Testis (tissue), 5 donors: Measurements from ENCODE around the gene GCLM. TPM values are rescaled to one million over a fixed set of nuclear protein-coding genes. Genes with fewer than 3 reads are reported as not detected.
"Not testable (repeated sequence)": the region's sequence is repeated elsewhere in the genome, so short reads cannot be mapped to it uniquely, and the experiment has no call there.

Experiments used
- DNase-seq: peaks from one replicate; pipeline ENCODE4 v3.0.0-alpha.2; 2019
- H3K27ac ChIP-seq, 2 donors: fragments of 200-600 bp; sonication (generic); one replicate each; pipeline ENCODE4 v1.5.1; 2019
- H3K27me3 ChIP-seq: fragments of 200-600 bp; sonication (generic); one replicate; pipeline ENCODE4 v1.5.1; 2019
- H3K36me3 ChIP-seq: fragments of 200-600 bp; sonication (generic); one replicate; pipeline ENCODE4 v1.5.1; 2017; ENCODE audit warnings: low read depth; ENCODE audit errors: missing control alignments
- H3K4me1 ChIP-seq: fragments of 200-600 bp; sonication (generic); one replicate; pipeline ENCODE4 v1.5.1; 2019
- H3K4me3 ChIP-seq, 2 donors: fragments of 200-600 bp; sonication (generic); one replicate each; pipeline ENCODE4 v1.5.1; 2017 to 2019
- H3K9me3 ChIP-seq: fragments of 200-600 bp; sonication (generic); one replicate; pipeline ENCODE4 v1.5.1; 2017
- CTCF ChIP-seq, 3 experiments: fragments of 450-650 bp in 2 of 3; fragments of 200-600 bp in 1 of 3; sonication (generic) in 1 of 3; IDR thresholded peaks; one replicate each; pipeline ENCODE4 v1.5.1; 2016 to 2019; ENCODE audit warnings: antibody characterized with exemption in 3 of 3, mild to moderate bottlenecking in 2 of 3, moderate library complexity in 1 of 3
- POLR2A ChIP-seq: fragments of 450-650 bp; IDR thresholded peaks from one replicate; pipeline ENCODE4 v1.6.1; 2017; ENCODE audit warnings: antibody characterized with exemption, mild to moderate bottlenecking, moderate library complexity
- WGBS, 2 donors: methylation state at CpG; one replicate each; pipeline ENCODE4 v1.1.5; 2018; 5-methylcytosine and 5-hydroxymethylcytosine counted together
- intact Hi-C: fragments of 100-400 bp; cut with DNase I; formaldehyde crosslinking; loops from one replicate; pipeline ENCODE4 v1.15.1; 2023; ENCODE audit warnings: low total_unique reads
- long read RNA-seq, 2 donors: transcript quantifications; one replicate each; lab custom pipeline, GENCODE V29; 2026
- polyA plus RNA-seq: library from polyadenylated mRNA; stranded (reverse); fragments of 350-450 nt; fragmentation: Illumina TruSeq; extraction: RNeasy Lipid Tissue Mini Kit (QIAGEN cat#74804); gene quantifications from one replicate; pipeline ENCODE4 v1.2.3, GENCODE V29; 2014; ENCODE audit warnings: low read depth, low replicate concordance; ENCODE audit not compliant: insufficient read depth
- total RNA-seq, 2 donors: library from RNA; depleted of rRNA; stranded (reverse); fragments of >200 nt; gene quantifications; one replicate each; pipeline ENCODE4 v1.2.3, GENCODE V29; 2016

The GCLM gene
- 1 to 10 TPM; 4.9 to 5.2 TPM for total RNA-seq
- polyA plus RNA-seq, result 11.8 TPM
- long read RNA-seq, donor 1, full-length matches to known transcripts, result 4 of 4 reads
- long read RNA-seq, donor 1, partial matches to known transcripts, result 0 of 4 reads
- long read RNA-seq, donor 1, other reads (novel, unspliced or antisense), result 0 of 4 reads
- long read RNA-seq, donor 2, full-length matches to known transcripts, result 6 of 6 reads
- long read RNA-seq, donor 2, partial matches to known transcripts, result 0 of 6 reads
- long read RNA-seq, donor 2, other reads (novel, unspliced or antisense), result 0 of 6 reads

GRCh38 chr1:93909146-93910050, at the start of gene GCLM:
TSS of gene GCLM (minus strand) at chr1:93909430. CDS start at chr1:93909163, 267 bp downstream.
- Histone ChIP-seq H3K27me3 (no peaks in the 10 kb centered on the region), H3K27ac (peak within 1 kb of the TSS; percentile 56 to 88), H3K4me3 (peak within 1 kb of the TSS; percentile 75 to 92), H3K36me3 (no peaks in the 10 kb centered on the region), H3K9me3 (no peaks in the 10 kb centered on the region), H3K4me1 (peaks cover 9% of the 10 kb centered on the region)
- no peak for TF ChIP-seq POLR2A
- peak; percentile 89 to 95 (median 93) for TF ChIP-seq CTCF (IDR thresholded peaks at IDR 0.05)
- 0 to 1% methylated on average over 30 to 63 of the region's 102 CpGs for WGBS, 2 donors
- intact Hi-C loops, result no loop called here
- DNase-seq, result peak; percentile 92

- intact Hi-C loops, result no loop called here
- TF ChIP-seq POLR2A (no peak), CTCF (IDR thresholded peaks at IDR 0.05) (no peak)
- WGBS, 2 donors, result 82 to 93% methylated on average over 1 of the region's 1 CpG
- DNase-seq, result no peak
- Histone ChIP-seq H3K36me3 (no peaks in the 10 kb centered on the region), H3K9me3 (no peaks in the 10 kb centered on the region), H3K4me1 (no peaks in the 10 kb centered on the region), H3K27ac (no peak overlapping the region), H3K27me3 (no peaks in the 10 kb centered on the region), H3K4me3 (no peak overlapping the region)
Observed at GRCh38 chr1:93958726-93959100, 49.5 kb upstream of the GCLM start.

- no peak for DNase-seq
- intact Hi-C loops, result no loop called here
- Histone ChIP-seq H3K4me1 (no peaks in the 10 kb centered on the region), H3K36me3 (no peaks in the 10 kb centered on the region), H3K27ac (no peak overlapping the region), H3K9me3 (no peaks in the 10 kb centered on the region), H3K27me3 (no peaks in the 10 kb centered on the region), H3K4me3 (no peak overlapping the region)
- 74 to 87% methylated on average over 1 of the region's 1 CpG for WGBS, 2 donors
- TF ChIP-seq POLR2A, result no peak
- TF ChIP-seq CTCF (IDR thresholded peaks at IDR 0.05), result no peak
Observed at GRCh38 chr1:93958032-93958725, 48.9 kb upstream of the GCLM start.

- Histone ChIP-seq H3K27ac (no peak overlapping the region), H3K9me3 (no peaks in the 10 kb centered on the region), H3K4me3 (no peak overlapping the region), H3K36me3 (no peaks in the 10 kb centered on the region), H3K27me3 (no peaks in the 10 kb centered on the region), H3K4me1 (no peaks in the 10 kb centered on the region)
- no peak for DNase-seq
- intact Hi-C loops, result no loop called here
- TF ChIP-seq CTCF (IDR thresholded peaks at IDR 0.05) (no peak), POLR2A (no peak)
- 60 to 75% methylated on average over 1 of the region's 1 CpG for WGBS, 2 donors
Observed at GRCh38 chr1:93955765-93956164, 46.5 kb upstream of the GCLM start.

- H3K27ac ChIP-seq, H3K36me3 ChIP-seq, DNase-seq, H3K9me3 ChIP-seq, H3K4me1 ChIP-seq, H3K27me3 ChIP-seq, intact Hi-C loops, H3K4me3 ChIP-seq: not testable (repeated sequence)
- 76 to 78% methylated on average over 2 of the region's 2 CpGs for WGBS, 2 donors
Observed at GRCh38 chr1:93947002-93947686, 37.9 kb upstream of the GCLM start.
